AG08395 (cell line): Measurements from ENCODE around the gene SLC9A1.

Experiments
- DNase-seq: peaks from one replicate; pipeline ENCODE4 v3.0.0; 2012; ENCODE audit warnings: mixed read lengths, low spot score

The SLC9A1 gene

DNA sequence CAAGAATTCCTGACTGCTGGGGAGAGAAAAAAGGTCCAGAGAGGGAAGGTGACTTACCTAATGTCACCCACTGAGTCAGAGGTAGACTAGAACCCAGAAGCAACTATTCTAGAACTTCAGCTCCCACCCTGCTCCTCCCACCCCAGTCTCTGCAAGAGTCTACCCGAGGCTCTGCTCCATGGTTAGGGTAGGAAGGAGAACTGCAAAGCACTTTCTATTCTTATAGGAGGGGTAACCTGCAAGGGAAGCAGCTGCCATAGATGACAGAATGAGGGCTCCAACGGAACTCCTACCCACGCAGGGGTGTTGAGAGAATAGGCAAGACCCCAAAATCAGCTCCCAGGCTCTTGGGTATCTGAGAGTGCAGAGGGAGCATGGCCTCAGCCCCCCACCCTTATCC is 4.3 kb downstream of the SLC9A1 start:
- no peak for DNase-seq

DNA sequence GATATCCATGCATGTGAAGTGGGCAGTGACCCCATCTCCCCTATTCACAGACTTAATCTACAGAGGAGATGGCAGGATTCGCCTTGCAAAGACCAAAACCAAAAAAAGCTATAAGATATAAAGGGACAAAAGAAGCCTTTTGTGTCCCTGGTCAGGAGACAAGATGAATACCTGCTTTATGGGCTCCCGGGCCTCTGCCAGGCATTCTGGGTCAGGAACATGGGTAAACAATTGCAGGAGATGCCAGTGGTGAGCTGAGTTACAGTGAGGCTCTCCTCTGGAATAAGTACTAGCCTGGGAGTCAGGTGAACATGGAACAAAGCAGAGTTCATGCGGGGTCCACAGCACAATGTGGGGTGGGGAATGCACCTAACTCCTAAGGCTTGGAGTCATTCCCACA is 4.7 kb downstream of the SLC9A1 start:
- no peak for DNase-seq

DNA sequence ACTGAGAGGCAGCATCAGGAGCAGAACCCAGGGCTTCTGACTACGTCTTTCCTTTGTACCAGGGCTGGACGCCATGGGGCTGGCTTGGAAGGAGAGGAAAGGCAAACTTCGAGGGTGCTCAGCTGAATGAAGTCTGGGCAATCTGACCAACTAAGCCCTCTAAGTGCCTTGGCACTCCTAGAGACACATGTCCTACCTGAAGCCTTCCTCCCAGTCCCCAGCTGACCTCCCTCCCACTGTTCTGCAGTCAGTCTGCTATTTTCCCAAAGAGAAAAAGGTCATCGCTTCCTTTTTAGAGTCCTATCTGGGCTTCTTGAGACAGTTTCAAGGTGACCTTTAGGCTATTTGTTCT is 5.2 kb downstream of the SLC9A1 start:
- no peak for DNase-seq

DNA sequence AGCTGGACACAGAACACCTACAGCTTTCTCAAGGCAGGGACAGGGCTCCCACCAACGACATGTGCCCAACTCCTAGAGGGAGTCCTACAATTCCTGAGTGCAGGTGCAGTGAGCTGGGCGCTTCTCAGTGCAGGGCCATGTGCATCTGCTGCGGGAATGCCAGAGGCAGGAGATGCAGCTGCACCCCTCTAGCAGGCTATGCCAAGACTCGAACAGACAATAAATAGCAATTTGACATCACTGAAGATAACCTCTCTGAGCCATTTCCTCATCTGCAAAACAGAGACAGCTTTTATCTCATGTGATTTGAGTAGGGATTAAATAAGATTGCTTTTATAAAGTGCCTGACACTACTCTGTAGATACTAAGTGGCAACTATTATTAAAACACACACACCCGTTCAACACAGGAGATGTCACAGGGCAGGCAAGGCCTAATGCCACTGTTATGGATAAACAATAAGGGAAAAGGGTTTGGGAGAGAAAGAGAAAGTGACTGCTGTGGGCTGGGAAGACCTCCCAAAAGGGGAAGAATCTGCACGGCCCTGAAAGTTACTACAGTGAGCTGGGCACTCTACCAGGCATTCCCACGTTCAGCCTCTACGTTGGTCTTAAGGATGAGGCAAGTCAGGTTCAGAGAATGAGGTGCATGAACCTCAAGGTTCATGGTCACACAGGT is 5.7 kb downstream of the SLC9A1 start:
- DNase-seq: no peak

DNA sequence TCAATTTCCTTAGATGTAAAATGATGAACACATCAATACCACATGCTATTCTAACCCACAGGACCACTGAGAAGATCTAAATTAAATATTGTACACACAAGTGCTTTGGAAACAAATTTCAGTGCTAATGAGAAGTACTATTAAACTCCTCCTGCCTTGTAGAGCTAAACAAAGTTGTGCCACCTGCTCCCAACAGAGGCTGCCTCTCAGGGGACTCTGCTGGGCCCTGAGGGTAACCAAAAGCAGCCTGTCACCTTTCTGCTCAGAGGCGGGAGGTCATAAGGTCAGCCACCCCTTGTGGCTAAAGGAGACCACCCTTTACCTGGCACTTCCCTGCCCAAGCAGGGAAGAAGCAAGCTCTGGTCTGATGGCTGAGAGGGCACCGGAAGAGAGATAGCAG is 6.3 kb downstream of the SLC9A1 start:
- DNase-seq: no peak

DNA sequence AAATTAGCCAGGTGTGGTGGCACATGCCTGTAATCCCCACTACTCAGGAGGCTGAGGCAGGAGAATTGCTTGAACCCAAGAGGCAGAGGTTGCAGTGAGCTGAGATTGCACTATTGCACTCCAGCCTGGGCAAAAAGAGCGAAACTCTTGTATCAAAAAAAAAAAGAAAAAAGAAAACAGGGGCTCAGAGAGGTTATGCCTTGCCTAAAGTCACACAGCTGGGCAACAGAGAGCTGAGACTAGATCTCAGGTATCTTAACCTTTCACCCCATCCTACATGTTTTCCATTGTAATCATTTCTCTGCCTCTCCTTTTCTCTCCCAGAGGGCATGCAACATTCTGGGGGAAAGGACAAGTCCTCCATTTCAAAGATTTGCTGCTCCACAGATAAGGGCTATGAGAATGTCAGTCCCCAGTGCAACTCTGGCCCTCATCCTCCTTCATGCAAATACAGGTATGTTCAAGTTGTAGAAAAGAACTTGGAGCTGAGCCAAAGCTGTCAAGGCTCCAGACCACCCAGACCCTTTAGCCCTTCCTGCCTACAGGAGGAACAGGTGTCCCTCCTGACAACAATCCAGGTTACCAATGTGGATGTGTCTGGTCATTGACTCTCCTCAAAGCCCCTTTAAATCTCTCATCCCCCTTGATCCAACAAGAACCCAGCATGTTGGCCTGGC is 6.9 kb downstream of the SLC9A1 start:
- no peak for DNase-seq

DNA sequence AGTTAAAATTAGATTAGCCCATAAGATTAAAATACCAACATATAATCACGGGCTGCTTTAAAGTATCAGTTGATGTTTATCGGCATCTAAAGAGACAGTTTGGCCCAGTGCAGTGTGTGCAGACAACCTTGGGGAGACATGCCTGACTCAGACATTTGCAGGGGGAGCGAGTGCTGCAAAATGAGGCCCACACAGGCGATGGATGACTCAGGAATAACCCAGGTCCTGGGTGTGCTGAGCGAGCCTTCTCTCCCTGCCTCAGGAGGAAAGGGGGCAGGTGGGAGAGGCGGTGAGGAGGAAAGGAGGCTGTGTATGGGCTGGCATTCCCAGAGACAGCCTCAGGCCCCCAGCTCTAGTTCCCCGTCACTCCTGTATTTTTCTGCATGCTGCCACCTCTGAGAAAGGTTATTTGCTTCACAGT is 9.0 kb downstream of the SLC9A1 start:
- DNase-seq: peak; percentile 89

DNA sequence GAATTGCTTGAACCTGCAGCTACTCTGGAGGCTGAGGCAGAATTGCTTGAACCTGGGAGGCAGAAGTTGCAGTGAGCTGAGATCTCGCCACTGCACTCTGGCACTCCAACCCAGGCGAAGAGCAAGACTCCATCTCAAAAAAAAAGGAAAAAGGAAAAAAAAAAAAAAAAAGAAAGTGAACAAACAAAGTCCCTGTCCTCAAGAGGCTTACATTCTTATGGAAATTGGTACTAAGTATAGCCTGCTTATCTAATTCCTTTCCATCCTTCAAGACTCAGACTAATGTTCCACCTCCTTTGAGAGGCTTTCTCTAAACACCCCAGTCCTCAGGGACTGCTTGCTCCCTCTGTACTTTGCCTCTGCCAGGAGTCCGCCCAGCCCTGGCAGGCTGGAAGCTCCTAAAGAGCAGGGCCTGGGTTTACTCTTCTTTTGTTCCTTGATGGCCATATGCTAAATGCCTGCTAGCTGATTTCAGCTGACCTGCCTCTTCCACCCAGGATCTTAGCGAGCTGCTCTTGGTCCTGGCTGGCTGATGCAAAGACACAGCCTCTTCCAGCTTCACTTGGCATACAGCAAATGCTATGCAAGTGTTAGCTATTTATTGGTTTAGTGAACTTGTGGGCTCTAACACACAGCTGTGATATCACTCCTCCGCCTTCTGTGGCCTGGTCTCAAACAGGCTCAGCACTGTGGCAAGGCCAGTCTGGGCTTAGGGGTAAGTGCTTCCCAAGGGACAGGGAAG is 9.8 kb downstream of the SLC9A1 start:
- DNase-seq: peak; percentile 52

DNA sequence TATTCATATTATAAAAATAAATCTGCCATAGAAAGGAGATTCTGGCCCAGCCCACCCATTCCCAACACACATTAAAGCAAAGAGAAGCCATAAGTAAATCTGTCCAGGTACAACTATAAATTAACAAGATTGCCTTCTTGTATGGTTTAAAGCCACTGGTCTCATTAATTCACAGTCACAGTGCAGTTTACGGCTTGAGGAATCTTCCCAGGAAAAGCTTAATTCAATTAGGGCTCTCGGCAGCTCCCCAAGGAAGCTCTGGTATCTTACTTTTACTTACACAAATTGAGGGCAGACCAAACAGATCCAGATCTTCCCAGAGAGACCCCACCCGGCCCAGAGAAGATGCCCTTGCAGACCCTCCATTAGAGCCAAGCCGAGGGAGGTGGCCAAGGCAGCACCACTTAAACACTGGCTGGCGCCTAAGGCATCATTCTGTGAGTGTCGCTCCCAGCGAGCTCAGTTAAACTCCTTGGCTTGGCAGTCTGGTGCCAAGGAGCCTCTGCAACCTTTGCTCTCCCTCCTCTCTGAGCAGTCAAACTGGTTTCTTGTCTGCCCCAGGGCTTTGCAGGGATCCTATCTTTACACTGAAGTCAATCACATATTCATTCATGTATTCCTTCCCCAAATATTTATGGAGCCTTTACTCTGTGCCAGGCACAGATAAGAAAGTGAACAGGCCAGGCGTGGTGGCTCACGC is 10.7 kb downstream of the SLC9A1 start:
- no peak for DNase-seq

DNA sequence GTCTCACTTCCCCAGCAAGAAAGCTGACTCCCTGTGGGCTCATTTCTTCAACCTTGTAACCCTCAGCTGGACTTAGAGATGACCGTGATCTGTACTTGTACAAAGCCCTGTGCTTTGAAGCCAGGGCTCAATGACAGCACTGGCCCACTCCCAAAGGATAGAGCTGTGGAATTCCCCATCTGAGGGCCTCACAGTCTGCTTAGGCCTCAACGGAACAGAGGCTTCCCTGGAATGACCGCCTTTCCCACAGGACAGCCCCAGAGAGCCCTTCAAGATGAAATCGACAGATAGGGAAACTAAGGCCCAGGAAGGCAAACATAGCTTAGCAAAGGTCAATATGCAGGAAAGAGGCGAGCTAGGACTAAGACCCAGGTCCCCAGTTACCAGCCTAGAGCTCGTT is 11.5 kb downstream of the SLC9A1 start:
- no peak for DNase-seq

DNA sequence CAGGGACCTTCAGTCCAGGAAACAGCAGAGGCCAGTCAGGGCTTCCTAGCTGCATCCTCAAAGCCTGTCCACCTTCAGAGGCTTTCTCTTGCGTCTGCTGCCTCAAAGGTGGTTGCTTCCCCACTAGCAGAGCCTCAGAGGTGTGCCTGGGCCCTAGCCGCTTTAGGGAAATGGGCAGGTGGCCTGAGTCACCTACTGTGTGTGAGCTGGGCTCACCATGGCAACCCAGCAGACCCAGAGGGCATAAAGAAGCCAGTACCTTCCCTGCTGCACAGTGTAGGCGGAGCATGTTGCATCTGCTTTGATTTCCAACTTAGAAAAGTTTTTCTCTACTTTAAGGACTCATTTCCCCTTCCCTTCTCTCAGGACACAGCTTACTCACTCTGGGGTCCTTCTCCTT is 12.5 kb downstream of the SLC9A1 start:
- no peak for DNase-seq

DNA sequence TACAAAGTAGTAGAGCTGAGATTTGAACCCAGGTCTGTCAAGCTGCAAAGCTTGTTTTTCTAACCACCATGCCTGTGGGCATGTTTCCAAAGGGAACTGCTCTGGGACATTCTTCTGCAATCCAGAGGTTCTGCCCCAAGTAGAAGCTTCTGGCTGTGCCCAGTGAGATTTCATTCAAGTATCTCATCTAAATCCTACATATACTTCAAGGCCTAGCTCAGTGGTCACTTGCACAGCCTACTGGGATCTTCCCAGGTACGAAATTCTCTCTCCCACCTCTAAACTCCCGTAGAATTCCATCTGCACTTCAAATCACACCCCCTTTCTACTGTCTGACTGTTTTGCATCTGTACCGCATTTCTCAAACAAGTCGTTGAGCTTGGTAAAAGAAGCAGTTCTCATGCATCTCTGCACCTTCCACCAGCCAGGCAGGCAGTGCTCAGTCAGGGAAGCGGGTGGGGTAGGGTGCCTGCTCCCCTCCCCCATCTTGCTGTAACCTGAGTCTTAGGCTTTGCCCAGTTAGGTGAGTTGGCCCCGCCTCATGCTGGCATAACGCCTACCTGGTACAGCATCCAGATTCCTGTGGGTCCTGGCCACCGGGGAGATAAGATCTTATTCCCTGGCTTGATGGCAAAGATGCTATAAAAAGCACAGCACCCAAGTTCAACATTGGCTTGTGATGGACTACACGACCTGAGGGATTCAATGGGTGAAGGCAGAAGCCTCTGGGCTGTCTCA is 13.5 kb downstream of the SLC9A1 start:
- DNase-seq: no peak

DNA sequence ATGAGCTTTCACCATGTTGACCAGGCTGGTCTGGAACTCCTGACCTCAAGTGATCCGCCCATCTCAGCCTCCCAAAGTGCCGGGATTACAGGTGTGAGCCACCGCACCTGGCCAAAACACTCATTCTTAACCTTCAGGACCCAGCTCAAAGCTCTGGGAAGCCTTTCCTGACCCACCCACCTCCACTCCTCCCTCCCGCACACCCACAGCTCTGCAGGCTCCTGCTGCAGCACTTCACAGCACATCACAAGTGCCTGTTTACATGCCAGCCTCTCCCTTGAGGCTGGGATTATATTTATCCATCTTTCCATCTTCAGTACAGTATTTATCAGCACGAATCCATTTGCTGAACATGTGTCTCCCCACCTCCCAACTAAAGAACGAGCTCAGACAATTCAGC is 14.9 kb downstream of the SLC9A1 start:
- DNase-seq: no peak

DNA sequence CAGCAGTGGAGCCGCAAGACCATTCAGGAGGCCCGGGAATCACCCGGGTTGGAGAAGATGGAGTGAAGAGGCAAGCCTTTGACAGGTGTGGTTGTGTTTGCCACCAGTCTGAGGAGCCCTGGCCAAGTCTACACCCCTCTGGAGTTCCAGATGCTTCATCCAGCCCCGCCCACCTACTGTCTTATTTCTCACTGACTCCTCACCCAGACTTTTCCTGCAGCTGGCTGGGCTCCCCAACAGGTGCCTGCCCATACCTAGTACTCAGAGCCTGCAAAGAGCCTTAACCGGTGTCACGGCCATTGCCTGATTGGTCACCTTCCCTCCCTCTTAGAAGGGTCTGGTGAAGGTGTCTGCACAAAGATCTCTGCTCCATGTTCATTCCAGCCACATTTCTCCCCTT is 16.0 kb downstream of the SLC9A1 start:
- DNase-seq: no peak

DNA sequence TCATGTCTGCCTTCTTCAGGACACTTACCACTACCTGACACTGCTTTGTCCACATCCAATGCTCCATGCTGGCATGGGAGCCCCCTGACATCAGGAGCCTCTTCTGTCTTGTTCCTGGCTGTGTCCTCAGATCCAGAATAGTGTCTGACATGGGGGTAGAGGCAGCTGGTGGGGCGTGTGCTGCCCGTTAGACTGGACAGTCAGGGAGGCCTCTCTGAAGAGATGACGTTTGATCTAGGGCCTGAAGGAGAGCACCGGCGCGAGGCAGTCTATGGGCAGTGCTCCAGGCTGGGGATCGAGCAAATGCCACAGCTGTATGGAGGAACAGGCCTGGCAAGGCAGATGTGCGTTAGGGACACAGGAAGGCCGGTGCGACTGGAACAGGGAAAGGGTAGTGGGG is 16.6 kb downstream of the SLC9A1 start:
- no peak for DNase-seq

DNA sequence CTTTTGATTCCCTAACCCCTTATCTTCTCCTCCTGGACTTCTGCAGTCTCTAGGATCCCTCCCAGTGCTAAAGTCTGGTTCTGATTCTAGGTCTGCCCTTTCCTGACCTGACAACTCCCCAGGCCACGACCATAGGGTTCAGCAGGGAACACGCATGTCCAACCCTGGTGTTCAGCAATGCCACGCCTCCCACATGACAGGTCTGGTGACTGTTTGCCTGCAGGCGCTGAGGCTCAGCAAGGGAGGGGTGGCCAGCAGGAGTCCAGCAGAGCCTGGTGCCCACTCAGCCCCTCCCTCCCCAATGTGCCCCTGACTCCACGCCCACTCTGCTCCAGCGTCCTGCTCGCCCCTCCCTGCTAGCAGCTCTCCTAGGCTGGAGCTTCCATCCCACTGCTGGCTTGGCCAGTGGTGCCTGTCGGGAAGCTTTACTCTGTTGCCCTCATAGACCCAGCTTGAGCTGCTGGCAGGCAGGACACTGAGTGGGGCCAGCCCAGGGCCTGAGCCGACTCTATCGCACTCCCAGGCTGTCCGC is 17.3 kb downstream of the SLC9A1 start:
- peak; percentile 38 for DNase-seq

DNA sequence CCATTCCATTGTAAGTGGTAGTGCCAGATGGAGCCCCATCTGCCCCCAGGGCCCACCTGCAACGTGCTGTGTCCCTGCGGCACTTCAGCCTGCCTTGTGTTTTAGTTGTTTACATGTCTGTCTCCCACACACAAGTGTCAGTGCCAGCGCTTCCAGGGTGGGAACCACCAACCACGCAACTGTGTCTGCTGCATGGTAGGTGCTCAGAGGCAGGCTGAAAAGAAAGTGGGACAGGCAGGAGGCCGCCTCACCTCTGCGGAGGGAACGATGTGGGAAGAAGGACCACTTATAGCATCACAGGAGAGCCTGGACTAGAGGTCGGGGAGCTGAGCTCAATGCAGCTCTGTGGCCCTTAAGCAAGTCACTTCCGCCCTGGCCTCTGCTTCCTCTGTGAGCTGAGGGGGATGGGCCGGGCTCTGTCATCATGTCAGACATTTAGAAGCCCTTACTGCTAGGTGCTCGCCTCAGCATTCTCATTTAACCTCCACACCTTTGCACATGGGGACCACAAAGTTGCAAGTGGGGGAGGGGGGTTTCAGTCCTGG is 17.9 kb downstream of the SLC9A1 start:
- no peak for DNase-seq

DNA sequence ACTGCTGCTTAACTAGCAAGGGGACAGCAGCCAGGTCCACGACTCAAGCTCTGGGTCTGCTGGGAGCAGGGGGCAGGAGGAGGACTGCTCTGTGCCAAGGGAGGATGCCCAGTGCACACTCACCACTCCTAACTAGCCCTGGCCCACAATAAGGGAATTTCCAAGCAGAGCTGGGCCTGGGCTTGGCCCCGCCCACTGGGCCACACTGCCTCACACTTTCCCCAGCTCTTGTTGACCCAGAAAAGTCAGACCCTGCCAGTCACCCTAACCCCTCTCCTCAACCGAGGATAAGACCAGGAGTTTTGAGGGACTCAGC is 18.7 kb downstream of the SLC9A1 start:
- DNase-seq: no peak

DNA sequence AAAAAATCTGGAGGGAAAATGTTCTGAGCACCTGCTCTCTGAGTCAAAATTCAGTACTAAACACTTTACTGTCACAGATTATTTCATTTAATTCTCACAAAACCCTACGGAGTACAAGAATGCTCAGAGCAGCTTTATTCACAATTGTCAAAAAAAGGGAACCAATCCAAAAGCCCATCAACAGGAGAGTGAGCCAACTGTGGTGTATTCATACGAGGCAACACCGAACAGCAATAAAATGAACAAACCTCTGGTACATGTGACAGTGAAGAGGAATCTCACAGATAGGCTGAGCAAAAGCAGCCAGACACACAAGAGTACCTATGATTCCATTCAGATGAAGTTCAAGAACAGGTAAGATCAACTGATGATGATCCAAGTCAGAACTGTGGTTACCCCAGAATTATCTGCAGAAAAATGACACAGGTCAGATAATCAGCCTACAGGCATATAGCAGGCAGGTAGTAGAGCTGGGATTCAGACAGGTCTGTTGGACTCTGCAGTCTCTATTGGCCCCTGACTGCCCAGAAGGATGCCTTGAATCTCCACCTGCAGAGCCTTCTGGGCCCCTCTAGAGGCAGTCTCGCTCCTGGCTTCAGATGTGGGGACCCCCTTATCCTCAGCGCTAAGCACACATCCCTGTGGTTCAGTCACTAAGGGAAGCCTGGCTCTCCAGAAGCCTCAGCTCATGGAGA is 19.2 kb downstream of the SLC9A1 start:
- DNase-seq: no peak

DNA sequence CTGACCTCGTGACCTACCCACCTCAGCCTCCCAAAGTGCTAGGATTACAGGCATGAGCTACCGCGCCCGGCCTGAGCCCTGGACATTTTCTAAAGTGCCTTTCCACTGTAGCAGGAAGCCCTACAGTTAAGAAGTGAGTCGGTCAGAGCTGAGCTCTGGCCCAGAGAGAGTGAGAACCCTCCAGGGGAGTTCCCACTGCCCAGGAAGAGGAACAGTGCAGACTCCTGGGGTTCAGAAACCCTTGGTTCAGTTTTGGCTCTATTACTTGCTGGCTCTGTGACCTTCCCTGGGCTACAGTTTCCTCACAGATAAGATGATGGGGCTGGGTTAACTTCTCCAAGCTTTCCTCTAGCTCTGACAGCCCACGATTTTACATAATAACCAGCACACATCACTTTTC is 20.9 kb downstream of the SLC9A1 start:
- no peak for DNase-seq

DNA sequence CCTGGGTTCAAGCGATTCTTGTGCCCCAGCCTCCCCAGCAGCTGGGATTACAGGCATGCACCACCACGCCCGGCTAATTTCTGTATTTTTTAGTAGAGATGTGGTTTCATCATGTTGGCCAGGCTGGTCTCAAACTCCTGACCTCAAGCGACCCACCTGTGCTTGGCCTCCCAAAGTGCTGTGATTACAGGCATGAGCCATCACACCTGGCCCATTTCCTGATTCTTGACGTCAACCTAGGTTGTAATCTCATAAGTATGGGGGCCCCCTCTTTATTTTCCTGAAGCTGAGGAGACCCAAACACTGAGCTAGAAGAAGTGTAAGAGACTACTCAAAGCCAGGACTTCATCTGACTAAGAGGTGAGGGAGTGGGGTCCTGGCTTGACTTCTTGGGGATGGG is 21.8 kb downstream of the SLC9A1 start:
- DNase-seq: no peak
